GM21529 (cell line): ENCODE measurements around the gene DUSP15.

Experiments
- ATAC-seq: cut with Tn5 transposase; IDR thresholded peaks from one replicate; pipeline ENCODE4 v1.9.1; 2021; ENCODE audit not compliant: unreplicated experiment

DUSP15 gene

GRCh38 chr20:31860390-31861134 is 9.8 kb downstream of the DUSP15 start:
- ATAC-seq: no peak

DNA sequence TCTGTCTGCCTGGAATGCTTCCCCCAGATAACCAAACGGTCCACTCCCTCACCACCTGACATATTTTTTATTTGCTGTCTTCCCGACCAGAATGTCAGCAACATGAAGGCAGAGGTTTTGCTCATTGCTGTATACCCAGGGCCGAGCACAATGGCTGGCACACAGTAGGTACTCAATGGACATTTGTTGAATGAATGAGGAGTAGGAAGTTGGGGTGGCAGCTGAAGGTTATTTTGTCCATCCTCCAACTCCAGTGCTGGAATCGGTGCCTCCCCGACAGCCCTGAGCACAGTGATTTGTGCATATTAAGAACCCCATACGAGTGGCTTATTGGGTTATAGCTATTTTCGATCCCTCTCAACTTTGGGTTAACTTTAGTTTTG is 10.3 kb downstream of the DUSP15 start:
- no peak for ATAC-seq

DNA sequence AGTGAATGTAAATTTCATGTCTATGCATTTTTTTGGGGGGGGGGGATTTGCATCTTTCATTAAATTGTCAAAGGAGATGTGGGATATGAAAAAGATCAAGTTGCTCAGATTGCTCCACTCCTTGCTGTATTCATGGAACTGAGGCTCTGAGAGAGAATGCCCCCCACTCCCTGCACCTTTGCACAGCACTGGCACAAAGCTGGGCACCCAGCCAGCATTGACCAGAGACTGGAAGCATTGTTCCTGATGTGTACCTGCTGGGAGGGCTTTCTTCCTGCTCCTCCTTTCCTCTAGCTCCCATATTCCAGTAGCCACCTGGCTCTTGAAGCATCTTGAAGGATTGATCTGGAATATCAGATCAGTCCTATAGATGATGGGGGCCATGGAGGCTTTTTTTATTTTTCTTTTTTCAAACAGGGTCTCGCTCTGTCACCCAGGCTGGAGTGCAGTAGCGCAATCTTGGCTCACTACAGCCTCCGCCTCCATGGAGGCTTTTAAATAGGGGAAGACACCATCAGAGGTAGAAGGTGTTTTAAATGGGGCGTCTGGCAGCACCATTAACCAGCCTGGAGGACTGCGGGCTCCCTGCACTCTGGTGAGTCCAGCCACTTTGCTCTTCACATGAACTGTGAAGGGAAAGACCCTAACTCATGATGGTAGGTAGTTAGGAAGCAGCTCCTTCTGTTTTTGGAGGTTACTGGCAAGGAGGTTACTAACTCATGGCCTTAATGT is 10.9 kb downstream of the DUSP15 start:
- ATAC-seq: no peak

DNA sequence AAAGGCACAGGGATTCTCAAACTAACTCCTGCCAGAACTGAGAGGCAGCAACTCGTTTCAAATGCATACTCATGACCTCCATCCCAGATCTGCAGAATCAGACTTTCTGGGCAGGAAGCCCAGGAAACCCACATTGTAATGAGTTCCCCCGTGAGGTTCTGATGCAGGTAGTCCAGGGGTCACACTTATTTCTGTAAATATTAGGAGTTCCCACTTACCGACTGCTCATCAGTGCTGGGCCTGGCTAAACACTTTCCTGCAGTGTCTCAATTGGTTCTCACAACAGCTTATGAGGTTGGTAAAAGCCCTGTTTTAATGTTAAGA is 11.6 kb downstream of the DUSP15 start:
- no peak for ATAC-seq

- no peak for ATAC-seq
These were observed 12.2 kb downstream of the DUSP15 start for GRCh38 chr20:31857861-31858759.

DNA sequence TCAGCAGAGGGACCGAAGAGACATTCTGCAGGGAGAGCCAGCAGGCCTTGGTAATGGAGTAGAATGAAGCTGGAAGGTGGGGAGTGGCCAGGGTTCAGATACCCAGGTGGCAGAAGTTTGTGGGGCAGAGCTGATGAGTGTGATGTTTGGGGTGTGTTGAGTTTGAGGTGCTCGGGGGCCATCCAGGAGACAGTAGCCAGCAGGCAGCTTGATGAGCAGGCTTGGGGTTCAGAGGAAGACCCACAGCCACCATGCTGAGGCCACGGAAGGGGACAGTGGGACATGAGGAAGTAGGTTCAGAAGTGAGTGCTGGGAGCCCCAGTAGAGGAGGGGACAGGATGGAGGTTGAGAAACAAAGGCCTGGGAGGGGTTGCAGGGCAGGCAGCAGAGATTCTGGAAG is 13.8 kb downstream of the DUSP15 start:
- no peak for ATAC-seq

DNA sequence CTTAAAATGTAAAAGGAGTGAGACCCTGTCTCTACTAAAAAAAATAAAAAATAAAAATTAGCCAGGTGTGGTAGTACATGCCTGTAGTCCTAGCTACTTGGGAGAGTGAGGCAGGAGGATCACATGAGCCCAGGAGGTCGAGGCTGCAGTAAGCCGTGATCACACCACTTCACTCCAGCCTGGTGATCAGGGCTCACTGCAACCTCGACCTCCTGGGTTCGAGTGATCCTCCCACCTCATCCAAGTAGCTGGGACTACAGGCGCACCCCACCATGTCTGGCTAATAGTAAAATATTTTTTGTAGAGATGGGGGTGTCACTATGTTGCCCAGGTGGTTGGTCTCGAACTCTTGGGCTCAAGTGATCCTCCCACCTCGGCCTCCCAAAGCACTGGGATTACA is 16.8 kb downstream of the DUSP15 start:
- ATAC-seq: no peak

GRCh38 chr20:31851240-31851955 is 18.9 kb downstream of the DUSP15 start:
- ATAC-seq: no peak

- no peak for ATAC-seq
These were observed 20.9 kb downstream of the DUSP15 start for GRCh38 chr20:31849306-31849930.

DNA sequence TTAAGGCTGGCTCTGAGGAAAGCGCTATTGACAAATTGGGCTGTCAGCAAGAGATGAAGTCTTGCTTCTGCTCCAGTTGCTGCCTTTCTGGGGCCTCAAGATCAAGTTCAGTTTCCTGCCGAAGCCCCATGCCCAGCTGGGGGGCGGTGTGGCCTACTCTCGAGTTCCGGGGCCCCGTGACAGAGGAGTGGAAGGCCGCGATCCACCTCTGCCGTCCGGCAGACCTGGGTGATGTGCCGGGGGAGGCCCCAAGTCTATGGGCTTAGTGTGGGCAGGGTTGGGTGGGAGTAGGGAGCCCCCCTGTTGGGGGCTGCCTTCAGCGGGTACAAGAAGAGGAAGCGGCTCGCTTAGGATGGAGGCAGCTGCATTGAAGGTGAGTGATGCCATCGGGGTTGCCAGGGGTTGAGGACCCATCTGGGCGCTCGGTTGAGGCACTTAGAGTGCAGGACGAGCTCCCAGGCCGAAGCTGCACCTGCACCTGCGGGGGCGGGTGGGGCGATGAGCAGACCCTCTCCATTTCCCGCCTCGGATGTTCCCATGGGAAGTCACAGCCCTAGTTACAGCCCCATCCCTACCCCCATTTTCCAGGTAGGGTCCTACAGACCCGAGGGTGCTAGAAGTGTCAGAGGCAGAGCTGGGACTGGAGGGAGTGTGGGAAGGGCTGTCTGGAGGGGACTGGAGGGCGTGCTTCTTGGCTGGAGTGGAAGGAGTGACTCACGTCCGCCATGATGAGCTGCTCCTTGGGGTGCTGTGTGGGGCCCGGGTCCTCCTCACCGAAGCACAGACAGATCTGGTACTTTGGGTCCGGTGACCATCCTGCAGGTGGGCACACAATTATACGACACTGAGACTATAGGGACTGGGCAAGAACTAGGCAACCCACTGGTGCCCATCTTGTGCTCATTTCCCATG is 22.0 kb downstream of the DUSP15 start:
- ATAC-seq: no peak

DNA sequence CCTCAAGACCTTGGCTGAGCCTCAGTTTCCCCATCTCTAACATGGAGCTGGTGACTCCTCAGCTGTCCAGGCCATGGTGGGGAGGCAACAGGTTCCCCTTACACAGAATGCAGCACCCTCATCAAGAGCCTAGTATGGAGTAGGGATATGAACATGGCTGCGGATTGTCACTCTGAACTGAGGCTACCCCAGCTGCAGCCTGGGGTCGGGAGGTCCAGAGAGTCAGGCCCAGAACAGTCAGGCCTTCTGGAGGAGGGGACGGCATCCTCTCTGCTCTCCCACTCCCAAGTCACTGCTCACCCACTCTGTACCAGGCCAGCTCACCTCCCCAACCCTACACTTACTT is 23.6 kb downstream of the DUSP15 start:
- ATAC-seq: no peak

- no peak for ATAC-seq
These were observed 24.9 kb downstream of the DUSP15 start, which contains the start of gene FOXS1 for GRCh38 chr20:31845300-31845863. FOXS1 (minus strand) TSS chr20:31845604; CDS start chr20:31845542, 62 bp downstream.

DNA sequence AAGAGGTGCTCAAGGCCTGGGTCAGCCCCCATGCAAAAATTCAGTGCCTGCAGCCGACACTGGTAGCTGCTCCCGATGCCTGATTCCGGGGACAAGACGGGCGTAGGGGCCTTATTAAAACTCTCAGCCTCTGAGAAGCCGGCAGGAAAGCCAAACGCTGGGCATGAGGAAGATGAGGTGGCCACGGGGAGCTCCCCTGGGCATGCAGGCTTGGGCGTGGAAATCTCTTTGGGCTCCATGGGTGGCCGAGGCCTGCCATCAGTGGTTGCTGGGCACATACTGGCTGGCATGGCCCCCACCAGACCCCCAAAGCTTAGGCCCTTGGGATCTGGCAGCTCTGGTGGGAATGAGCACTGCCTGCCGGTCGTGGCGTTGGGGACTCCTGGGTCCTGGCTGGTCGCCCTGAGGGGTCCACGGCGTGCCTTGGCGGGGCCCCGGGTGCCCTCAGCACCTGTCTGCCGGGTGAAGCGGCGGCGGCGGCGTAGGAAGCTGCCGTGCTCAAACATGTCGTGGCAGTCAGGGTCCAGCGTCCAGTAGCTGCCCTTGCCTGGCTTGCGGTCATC is 25.5 kb downstream of the DUSP15 start:
- no peak for ATAC-seq

GRCh38 chr20:31843881-31844280 is 26.4 kb downstream of the DUSP15 start:
- no peak for ATAC-seq

DNA sequence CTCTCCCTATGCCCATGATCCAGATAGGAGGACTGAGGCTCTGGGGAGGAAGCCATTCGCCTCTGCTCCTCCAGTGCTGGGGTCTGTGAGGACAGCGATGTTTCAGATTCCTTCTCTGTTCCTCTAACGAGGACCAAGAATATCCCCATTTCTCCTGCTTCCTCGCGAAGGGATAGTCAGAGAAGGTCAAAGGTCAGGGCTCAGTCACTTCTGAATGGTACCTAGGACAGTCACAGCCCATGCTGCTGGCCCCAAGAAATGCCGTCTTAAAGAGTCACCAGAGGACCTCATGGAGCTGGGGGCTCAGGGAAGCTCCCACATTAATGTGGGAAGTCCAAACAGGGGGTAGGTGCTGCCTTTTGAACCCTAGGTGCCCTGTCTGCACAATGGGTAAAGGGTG is 27.0 kb downstream of the DUSP15 start:
- no peak for ATAC-seq

DNA sequence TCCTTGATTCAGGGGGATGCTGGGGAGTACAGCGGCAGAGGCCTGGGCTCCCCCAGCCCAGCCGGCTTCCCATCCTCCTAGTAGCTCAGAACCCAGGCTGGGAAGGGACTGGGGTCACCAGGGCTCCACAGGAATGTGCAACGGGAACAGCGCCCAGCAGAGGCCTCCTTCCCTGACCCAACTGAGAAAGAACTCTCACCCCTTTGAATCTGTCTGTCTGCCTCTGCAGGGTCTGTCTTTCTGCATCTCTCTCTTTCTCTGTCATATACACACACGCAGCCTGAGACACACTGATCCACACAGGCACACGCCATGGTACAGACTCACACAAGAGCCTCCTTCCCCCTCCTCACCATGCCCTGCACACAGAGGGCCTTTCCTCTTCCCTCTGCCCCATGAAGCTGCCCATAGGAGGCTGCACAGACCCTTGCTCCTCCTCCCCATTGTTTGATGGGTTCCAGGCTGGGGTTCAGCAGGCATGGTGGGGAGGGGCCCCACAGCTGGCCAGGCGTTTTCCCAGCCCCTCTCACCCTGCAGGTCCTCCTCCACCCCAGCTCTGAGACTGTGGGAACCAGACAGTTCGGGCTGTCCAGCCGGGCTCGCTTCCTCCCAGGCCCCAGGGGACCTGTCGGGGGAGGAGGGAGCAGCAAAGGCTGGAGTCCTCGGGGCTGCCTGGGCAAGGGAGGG is 27.7 kb downstream of the DUSP15 start:
- ATAC-seq: no peak

- no peak for ATAC-seq
These were observed 28.4 kb downstream of the DUSP15 start for GRCh38 chr20:31841928-31842327.
